ENCODE results near the gene MGARP. TPM values are rescaled to one million over a fixed set of nuclear protein-coding genes. Genes with fewer than 3 reads are reported as not detected.

The MGARP gene
- total and polyA plus RNA-seq, 9 of the 15 experiments (the other 6 are each of a cell fraction or from before 2014, with no cell fraction given) = 0.11 to 0.45 (median 0.23) TPM; not detected in 4

DNA sequence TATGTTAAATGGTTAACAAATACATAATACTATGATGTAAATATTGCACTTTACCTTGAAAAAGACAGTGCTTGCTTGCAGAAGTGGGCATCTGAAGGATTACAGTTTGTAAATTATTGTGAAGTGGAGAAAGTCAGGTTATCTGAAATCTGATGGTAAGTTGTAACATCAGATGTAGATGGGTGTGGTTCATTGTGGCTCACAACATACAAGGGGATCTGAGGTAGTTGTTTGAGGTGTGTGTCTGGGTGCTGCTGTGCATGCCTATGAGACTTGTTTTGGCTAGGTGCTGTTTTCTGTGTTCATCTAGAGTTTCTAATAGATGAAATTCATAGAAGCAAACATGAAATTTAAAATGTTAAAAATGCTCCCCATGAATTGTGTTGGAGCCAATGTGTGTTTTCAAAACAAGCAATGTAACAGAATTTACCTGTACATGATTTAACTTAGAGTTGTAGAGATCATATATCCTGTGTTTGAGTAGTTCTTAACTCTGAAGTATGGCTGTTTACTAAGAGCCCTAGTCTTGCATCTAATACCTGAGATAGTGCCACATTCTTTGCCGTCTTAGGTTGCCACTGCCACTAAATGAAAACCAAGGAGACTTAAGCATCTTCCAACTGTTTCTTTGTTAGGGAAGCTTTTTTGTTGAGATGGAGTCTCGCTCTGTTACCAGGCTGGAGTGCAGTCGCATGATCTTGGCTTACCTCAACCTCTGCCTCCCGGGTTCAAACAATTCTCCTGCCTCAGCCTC is 34.2 kb upstream of the MGARP start:
- Histone ChIP-seq H4K20me1 (replicated peaks; ENCODE audit: control insufficient read depth, insufficient read depth, low read length) (no peaks in the 10 kb centered on the region; the same call in 1 of the 2 replicates), H3K4me1 (replicated peaks in 1 of 2; ENCODE audit: control insufficient read depth in 2 of 2, insufficient read depth in 2 of 2, low read length in 2 of 2) (peaks cover 11 to 17% of the 10 kb centered on the region in 2 experiments; a peak in 4 of 5 replicates), H2AFZ (ENCODE audit: low read depth, low read length) (no peak overlapping the region), H3K9ac (ENCODE audit: insufficient read depth in 1 of 2, low read depth in 2 of 2, low read length in 2 of 2) (no peak overlapping the region), H3K4me3 (no peak overlapping the region), H3K9me3 (replicated peaks; ENCODE audit: control insufficient read depth, insufficient read depth, low read depth, low read length) (peaks cover 3% of the 10 kb centered on the region; the same call in 1 of the 2 replicates), H3K9me1 (ENCODE audit: control insufficient read depth, insufficient read depth, low read length) (no peaks in the 10 kb centered on the region), H3K27ac (ENCODE audit: extremely low read depth, low read depth, low read length) (peak overlapping the region; percentile 35; the same call in 1 of the 3 replicates), H3K36me3 (ENCODE audit: control insufficient read depth, insufficient read depth, low read length) (peaks cover 42% of the 10 kb centered on the region), H3K79me2 (ENCODE audit: control insufficient read depth, insufficient read depth, low read length) (peaks cover 99% of the 10 kb centered on the region), H3K27me3 (ENCODE audit: control insufficient read depth in 2 of 2, insufficient read depth in 2 of 2, low read length in 2 of 2) (no peaks in the 10 kb centered on the region), H3K4me2 (ENCODE audit: insufficient read depth, low read length) (0 out of 2 replicates have a peak overlapping the region, but pooled peaks have one; percentile 33)
- ChIA-PET CTCF (ENCODE audit: low intra/inter-chr PET ratio) (no interaction called here), POLR2A (interaction anchor here (1.1 kb wide), 1 partner anchor 13 kb away, joined by 3 read pairs; the partner anchor contains the start of gene NAA15)
- intact Hi-C loops (cut with micrococcal nuclease) = no loop called here
- WGBS (ENCODE audit: insufficient coverage, low coverage, missing lambda C conversion rate) = 85% methylated on average over 4 of the region's 4 CpGs
- FAIRE-seq (no peak), DNase-seq (ENCODE audit: extremely low read depth in 1 of 4, low spot score in 3 of 4) (no peak), ATAC-seq (peak; percentile 23; the same call in 2 of the 3 replicates)
- in situ Hi-C loops (cut with MboI) = no loop called here
- no TSS peak for BruUV-seq (replicated peaks)
- TF ChIP-seq, protein P1, sequence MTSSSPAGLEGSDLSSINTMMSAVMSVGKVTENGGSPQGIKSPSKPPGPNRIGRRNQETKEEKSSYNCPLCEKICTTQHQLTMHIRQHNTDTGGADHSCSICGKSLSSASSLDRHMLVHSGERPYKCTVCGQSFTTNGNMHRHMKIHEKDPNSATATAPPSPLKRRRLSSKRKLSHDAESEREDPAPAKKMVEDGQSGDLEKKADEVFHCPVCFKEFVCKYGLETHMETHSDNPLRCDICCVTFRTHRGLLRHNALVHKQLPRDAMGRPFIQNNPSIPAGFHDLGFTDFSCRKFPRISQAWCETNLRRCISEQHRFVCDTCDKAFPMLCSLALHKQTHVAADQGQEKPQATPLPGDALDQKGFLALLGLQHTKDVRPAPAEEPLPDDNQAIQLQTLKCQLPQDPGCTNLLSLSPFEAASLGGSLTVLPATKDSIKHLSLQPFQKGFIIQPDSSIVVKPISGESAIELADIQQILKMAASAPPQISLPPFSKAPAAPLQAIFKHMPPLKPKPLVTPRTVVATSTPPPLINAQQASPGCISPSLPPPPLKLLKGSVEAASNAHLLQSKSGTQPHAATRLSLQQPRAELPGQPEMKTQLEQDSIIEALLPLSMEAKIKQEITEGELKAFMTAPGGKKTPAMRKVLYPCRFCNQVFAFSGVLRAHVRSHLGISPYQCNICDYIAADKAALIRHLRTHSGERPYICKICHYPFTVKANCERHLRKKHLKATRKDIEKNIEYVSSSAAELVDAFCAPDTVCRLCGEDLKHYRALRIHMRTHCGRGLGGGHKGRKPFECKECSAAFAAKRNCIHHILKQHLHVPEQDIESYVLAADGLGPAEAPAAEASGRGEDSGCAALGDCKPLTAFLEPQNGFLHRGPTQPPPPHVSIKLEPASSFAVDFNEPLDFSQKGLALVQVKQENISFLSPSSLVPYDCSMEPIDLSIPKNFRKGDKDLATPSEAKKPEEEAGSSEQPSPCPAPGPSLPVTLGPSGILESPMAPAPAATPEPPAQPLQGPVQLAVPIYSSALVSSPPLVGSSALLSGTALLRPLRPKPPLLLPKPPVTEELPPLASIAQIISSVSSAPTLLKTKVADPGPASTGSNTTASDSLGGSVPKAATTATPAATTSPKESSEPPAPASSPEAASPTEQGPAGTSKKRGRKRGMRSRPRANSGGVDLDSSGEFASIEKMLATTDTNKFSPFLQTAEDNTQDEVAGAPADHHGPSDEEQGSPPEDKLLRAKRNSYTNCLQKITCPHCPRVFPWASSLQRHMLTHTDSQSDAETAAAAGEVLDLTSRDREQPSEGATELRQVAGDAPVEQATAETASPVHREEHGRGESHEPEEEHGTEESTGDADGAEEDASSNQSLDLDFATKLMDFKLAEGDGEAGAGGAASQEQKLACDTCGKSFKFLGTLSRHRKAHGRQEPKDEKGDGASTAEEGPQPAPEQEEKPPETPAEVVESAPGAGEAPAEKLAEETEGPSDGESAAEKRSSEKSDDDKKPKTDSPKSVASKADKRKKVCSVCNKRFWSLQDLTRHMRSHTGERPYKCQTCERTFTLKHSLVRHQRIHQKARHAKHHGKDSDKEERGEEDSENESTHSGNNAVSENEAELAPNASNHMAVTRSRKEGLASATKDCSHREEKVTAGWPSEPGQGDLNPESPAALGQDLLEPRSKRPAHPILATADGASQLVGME (CRISPR knock-in tag; IDR thresholded peaks at IDR 0.05) = no peak
- TF ChIP-seq, protein P2, sequence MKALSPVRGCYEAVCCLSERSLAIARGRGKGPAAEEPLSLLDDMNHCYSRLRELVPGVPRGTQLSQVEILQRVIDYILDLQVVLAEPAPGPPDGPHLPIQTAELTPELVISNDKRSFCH (CRISPR knock-in tag; IDR thresholded peaks at IDR 0.05) = no peak
- TF ChIP-seq, protein P2 (tag; IDR thresholded peaks at IDR 0.05) = no peak
- TF ChIP-seq, protein P3, sequence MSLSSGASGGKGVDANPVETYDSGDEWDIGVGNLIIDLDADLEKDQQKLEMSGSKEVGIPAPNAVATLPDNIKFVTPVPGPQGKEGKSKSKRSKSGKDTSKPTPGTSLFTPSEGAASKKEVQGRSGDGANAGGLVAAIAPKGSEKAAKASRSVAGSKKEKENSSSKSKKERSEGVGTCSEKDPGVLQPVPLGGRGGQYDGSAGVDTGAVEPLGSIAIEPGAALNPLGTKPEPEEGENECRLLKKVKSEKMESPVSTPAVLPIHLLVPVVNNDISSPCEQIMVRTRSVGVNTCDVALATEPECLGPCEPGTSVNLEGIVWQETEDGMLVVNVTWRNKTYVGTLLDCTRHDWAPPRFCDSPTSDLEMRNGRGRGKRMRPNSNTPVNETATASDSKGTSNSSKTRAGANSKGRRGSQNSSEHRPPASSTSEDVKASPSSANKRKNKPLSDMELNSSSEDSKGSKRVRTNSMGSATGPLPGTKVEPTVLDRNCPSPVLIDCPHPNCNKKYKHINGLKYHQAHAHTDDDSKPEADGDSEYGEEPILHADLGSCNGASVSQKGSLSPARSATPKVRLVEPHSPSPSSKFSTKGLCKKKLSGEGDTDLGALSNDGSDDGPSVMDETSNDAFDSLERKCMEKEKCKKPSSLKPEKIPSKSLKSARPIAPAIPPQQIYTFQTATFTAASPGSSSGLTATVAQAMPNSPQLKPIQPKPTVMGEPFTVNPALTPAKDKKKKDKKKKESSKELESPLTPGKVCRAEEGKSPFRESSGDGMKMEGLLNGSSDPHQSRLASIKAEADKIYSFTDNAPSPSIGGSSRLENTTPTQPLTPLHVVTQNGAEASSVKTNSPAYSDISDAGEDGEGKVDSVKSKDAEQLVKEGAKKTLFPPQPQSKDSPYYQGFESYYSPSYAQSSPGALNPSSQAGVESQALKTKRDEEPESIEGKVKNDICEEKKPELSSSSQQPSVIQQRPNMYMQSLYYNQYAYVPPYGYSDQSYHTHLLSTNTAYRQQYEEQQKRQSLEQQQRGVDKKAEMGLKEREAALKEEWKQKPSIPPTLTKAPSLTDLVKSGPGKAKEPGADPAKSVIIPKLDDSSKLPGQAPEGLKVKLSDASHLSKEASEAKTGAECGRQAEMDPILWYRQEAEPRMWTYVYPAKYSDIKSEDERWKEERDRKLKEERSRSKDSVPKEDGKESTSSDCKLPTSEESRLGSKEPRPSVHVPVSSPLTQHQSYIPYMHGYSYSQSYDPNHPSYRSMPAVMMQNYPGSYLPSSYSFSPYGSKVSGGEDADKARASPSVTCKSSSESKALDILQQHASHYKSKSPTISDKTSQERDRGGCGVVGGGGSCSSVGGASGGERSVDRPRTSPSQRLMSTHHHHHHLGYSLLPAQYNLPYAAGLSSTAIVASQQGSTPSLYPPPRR (CRISPR knock-in tag; IDR thresholded peaks at IDR 0.05; ENCODE audit: borderline replicate concordance) = no peak
- no peak for TF ChIP-seq CTBP1 (IDR thresholded peaks at IDR 0.05; ENCODE audit: borderline replicate concordance)
- TF ChIP-seq SMARCA5 (IDR thresholded peaks at IDR 0.05) = no peak
- TF ChIP-seq, protein P4, sequence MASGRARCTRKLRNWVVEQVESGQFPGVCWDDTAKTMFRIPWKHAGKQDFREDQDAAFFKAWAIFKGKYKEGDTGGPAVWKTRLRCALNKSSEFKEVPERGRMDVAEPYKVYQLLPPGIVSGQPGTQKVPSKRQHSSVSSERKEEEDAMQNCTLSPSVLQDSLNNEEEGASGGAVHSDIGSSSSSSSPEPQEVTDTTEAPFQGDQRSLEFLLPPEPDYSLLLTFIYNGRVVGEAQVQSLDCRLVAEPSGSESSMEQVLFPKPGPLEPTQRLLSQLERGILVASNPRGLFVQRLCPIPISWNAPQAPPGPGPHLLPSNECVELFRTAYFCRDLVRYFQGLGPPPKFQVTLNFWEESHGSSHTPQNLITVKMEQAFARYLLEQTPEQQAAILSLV (tag; IDR thresholded peaks at IDR 0.05) = no peak
- no peak for TF ChIP-seq BRD9 (IDR thresholded peaks at IDR 0.05; ENCODE audit: low read depth, partially characterized antibody)
- TF ChIP-seq TAF9B (IDR thresholded peaks at IDR 0.05; ENCODE audit: partially characterized antibody) = no peak

All from K562 (cell line).